Right atrium auricular region (tissue), 2 donors: ENCODE data around the gene FNBP1. TPM values are rescaled to one million over a fixed set of nuclear protein-coding genes. Genes with fewer than 3 reads are reported as not detected.

ENCODE experiments used
- DNase-seq: peaks from one replicate; pipeline ENCODE4 v3.0.0-alpha.2; 2019; ENCODE audit warnings: low spot score
- H3K27ac ChIP-seq, 2 donors: fragments of 200-600 bp; sonication (generic); 1 replicate in 1 of 2; 2 replicates in 1 of 2; pipeline ENCODE4 v1.5.1; 2016 to 2019
- H3K27me3 ChIP-seq, 2 donors: fragments of 200-600 bp; sonication (generic); one replicate each; pipeline versions ENCODE4 v1.5.1 to v1.6.0; 2017 to 2019
- H3K36me3 ChIP-seq: fragments of 200-600 bp; sonication (generic); one replicate; pipeline ENCODE4 v1.5.1; 2016
- H3K4me1 ChIP-seq, 2 donors: fragments of 200-600 bp; sonication (generic); one replicate each; pipeline versions ENCODE4 v1.5.1 to v1.6.0; 2017 to 2019
- H3K4me3 ChIP-seq, 2 donors: fragments of 200-600 bp; sonication (generic); 1 replicate in 1 of 2; 2 replicates in 1 of 2; pipeline ENCODE4 v1.5.1; 2017 to 2019; ENCODE audit warnings: mild to moderate bottlenecking in 1 of 2, moderate library complexity in 1 of 2
- H3K9me3 ChIP-seq, 2 donors: fragments of 200-600 bp; sonication (generic); one replicate each; pipeline ENCODE4 v1.5.1; 2019
- CTCF ChIP-seq, 2 donors: fragments of 200-600 bp; sonication (generic); IDR thresholded peaks; one replicate each; pipeline ENCODE4 v1.5.1; 2019; ENCODE audit warnings: antibody characterized with exemption in 2 of 2
- total RNA-seq, 2 donors: library from RNA; depleted of rRNA; stranded (reverse); fragments of >200 nt; gene quantifications; one replicate each; pipeline ENCODE4 v1.1.0, GENCODE V29; 2016

Gene FNBP1
- total RNA-seq, 2 donors from 2014 or later, result 18.0 to 24.1 TPM

- H3K4me3 ChIP-seq, result peak overlapping the region; percentile 18 to 43
- H3K9me3 ChIP-seq, result no peaks in the 10 kb centered on the region
- H3K4me1 ChIP-seq, result peaks cover 0 to 42% of the 10 kb centered on the region in 2 donors
- peak overlapping the region; percentile 68 for H3K27ac ChIP-seq
- no peaks in the 10 kb centered on the region for H3K27me3 ChIP-seq
- DNase-seq, result peak; percentile 87
- TF ChIP-seq CTCF (IDR thresholded peaks at IDR 0.05), result no peak
- no peaks in the 10 kb centered on the region for H3K36me3 ChIP-seq
Measured at GRCh38 chr9:129884220-129885017, 158.6 kb downstream of the FNBP1 start.

GRCh38 chr9:129881547-129882324 is 161.3 kb downstream of the FNBP1 start:
- Histone ChIP-seq H3K4me3 (no peak overlapping the region), H3K4me1 (peaks cover 0 to 31% of the 10 kb centered on the region in 2 donors), H3K27ac (no peak overlapping the region), H3K9me3 (no peaks in the 10 kb centered on the region), H3K36me3 (peaks cover 11% of the 10 kb centered on the region), H3K27me3 (no peaks in the 10 kb centered on the region)
- no peak for TF ChIP-seq CTCF (IDR thresholded peaks at IDR 0.05)
- no peak for DNase-seq

GRCh38 chr9:129880654-129881546 is 162.1 kb downstream of the FNBP1 start:
- TF ChIP-seq CTCF (IDR thresholded peaks at IDR 0.05), result no peak
- Histone ChIP-seq H3K27ac (no peak overlapping the region), H3K27me3 (no peaks in the 10 kb centered on the region), H3K9me3 (no peaks in the 10 kb centered on the region), H3K4me3 (no peak overlapping the region), H3K4me1 (peaks cover 0 to 23% of the 10 kb centered on the region in 2 donors), H3K36me3 (peaks cover 18% of the 10 kb centered on the region)
- DNase-seq, result no peak

GRCh38 chr9:129879991-129880653 is 162.9 kb downstream of the FNBP1 start:
- Histone ChIP-seq H3K9me3 (no peaks in the 10 kb centered on the region), H3K4me1 (peaks cover 0 to 17% of the 10 kb centered on the region in 2 donors), H3K27ac (no peak overlapping the region), H3K4me3 (no peak overlapping the region), H3K36me3 (peaks cover 25% of the 10 kb centered on the region), H3K27me3 (no peaks in the 10 kb centered on the region)
- no peak for TF ChIP-seq CTCF (IDR thresholded peaks at IDR 0.05)
- no peak for DNase-seq

GRCh38 chr9:129879103-129879699 is 163.8 kb downstream of the FNBP1 start:
- H3K36me3 ChIP-seq, result peaks cover 35% of the 10 kb centered on the region
- no peak overlapping the region for H3K4me3 ChIP-seq
- no peaks in the 10 kb centered on the region for H3K27me3 ChIP-seq
- H3K9me3 ChIP-seq, result no peaks in the 10 kb centered on the region
- no peak for TF ChIP-seq CTCF (IDR thresholded peaks at IDR 0.05)
- H3K4me1 ChIP-seq, result peaks cover 0 to 8% of the 10 kb centered on the region in 2 donors
- no peak for DNase-seq
- H3K27ac ChIP-seq, result no peak overlapping the region
